Panc1 (cell line): ENCODE results near the gene RAI1.

ENCODE experiments used
- POLR2AphosphoS5 ChIP-seq: IDR thresholded peaks from 2 replicates; pipeline ENCODE4 v1.6.1; 2012; ENCODE audit warnings: mild to moderate bottlenecking, low read depth, low read length, moderate library complexity
- SIN3A ChIP-seq: IDR thresholded peaks from 2 replicates; pipeline ENCODE4 v1.6.1; 2012; ENCODE audit warnings: low read depth, mild to moderate bottlenecking, low read length, moderate library complexity, borderline replicate concordance; ENCODE audit not compliant: insufficient read depth
- TF ChIP-seq, protein P1 (sequence below): fragments of 450-650 bp; IDR thresholded peaks from 2 replicates; pipeline ENCODE4 v1.5.1; 2017; ENCODE audit warnings: mild to moderate bottlenecking

DNA sequence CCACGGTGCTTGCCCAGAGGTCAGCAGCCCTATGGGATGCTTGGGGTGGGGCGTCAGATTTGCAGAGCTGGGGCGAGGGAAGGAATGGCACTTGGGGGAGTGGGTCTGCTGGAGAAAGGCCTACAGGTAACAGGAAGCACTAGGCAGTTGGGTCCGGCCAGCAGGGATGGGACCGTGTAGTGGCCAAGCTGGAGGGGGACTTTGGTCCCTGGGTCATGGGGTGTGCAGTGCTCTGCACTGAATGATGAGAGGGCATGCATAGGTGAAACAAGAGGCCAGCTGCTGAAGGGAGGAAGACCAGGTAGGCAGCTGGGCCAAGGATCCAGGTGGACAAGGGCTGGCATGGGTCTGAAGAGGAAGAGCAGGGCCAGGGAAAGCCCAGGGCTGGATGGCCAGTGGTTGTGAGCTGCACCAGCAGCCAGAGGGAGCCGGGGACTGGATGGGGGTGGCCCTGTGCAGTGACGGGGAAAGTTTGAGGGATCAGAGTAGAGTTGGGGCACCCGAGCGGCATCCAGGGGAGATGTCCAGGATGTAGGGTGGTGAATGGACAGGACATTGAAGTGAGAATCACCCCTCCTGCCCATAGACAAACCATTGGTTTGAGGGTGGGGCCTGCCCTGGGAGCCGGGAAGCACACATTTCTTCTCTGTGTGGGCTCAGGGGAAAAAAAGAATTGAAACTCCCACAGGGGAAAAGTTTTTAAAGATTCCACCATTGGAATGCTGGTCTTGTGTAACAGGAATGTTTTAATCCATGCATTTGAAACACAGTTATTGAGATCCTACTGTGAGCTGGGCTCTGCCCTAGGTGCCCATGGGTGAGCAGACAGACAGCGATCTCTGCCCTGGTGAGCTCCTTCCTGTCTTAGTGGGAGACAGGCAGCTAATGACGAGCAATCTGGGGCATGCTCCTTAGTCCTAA is 25.1 kb downstream of the RAI1 start:
- TF ChIP-seq, protein P1, sequence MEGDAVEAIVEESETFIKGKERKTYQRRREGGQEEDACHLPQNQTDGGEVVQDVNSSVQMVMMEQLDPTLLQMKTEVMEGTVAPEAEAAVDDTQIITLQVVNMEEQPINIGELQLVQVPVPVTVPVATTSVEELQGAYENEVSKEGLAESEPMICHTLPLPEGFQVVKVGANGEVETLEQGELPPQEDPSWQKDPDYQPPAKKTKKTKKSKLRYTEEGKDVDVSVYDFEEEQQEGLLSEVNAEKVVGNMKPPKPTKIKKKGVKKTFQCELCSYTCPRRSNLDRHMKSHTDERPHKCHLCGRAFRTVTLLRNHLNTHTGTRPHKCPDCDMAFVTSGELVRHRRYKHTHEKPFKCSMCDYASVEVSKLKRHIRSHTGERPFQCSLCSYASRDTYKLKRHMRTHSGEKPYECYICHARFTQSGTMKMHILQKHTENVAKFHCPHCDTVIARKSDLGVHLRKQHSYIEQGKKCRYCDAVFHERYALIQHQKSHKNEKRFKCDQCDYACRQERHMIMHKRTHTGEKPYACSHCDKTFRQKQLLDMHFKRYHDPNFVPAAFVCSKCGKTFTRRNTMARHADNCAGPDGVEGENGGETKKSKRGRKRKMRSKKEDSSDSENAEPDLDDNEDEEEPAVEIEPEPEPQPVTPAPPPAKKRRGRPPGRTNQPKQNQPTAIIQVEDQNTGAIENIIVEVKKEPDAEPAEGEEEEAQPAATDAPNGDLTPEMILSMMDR, result no peak
- TF ChIP-seq SIN3A (no peak), POLR2AphosphoS5 (no peak)
